Esophagus squamous epithelium (tissue), 4 donors: ENCODE measurements around the gene HOATZ.

Experiments
- POLR2A ChIP-seq, 4 donors: fragments of 450-650 bp; IDR thresholded peaks; one replicate each; pipeline ENCODE4 v1.6.1; 2017; ENCODE audit warnings: antibody characterized with exemption in 4 of 4, mild to moderate bottlenecking in 4 of 4, moderate library complexity in 3 of 4
- TF ChIP-seq, protein P1 (sequence below), 6 experiments: fragments of 450-650 bp in 4 of 6; fragments of 200-600 bp in 2 of 6; sonication (generic) in 2 of 6; IDR thresholded peaks; one replicate each; pipeline ENCODE4 v1.5.1; 2016 to 2019; ENCODE audit warnings: antibody characterized with exemption in 6 of 6, mild to moderate bottlenecking in 4 of 6, moderate library complexity in 4 of 6

DNA sequence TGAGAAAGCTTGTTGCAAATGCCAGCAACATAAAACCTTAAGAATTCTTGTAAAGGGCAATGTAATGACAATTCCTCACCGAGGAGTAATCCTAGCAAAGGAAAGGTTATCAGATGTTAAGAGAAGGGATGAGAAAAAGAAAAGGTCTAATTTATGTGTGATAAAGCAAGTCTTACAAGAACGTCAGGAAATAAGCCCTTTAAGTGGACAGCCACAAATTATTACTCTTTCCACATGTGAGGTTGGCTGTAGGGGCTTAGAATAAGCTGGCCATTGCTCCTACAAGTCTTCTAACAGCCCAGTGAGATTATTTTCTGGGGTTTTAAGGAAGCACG is 35.3 kb downstream of the HOATZ start:
- TF ChIP-seq, protein P1, sequence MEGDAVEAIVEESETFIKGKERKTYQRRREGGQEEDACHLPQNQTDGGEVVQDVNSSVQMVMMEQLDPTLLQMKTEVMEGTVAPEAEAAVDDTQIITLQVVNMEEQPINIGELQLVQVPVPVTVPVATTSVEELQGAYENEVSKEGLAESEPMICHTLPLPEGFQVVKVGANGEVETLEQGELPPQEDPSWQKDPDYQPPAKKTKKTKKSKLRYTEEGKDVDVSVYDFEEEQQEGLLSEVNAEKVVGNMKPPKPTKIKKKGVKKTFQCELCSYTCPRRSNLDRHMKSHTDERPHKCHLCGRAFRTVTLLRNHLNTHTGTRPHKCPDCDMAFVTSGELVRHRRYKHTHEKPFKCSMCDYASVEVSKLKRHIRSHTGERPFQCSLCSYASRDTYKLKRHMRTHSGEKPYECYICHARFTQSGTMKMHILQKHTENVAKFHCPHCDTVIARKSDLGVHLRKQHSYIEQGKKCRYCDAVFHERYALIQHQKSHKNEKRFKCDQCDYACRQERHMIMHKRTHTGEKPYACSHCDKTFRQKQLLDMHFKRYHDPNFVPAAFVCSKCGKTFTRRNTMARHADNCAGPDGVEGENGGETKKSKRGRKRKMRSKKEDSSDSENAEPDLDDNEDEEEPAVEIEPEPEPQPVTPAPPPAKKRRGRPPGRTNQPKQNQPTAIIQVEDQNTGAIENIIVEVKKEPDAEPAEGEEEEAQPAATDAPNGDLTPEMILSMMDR (IDR thresholded peaks at IDR 0.05): no peak
- TF ChIP-seq POLR2A (IDR thresholded peaks at IDR 0.05): no peak
